ENCODE results near the gene EEIG2. TPM values are rescaled to one million over a fixed set of nuclear protein-coding genes. Genes with fewer than 3 reads are reported as not detected.

The EEIG2 gene
- total RNA-seq, 3 donors from 2014 or later, result 10.2 to 31.3 (median 18.4) TPM

- Histone ChIP-seq H3K9me3 (no peaks in the 10 kb centered on the region), H3K27me3 (no peaks in the 10 kb centered on the region), H3K4me1 (peaks cover 0 to 5% of the 10 kb centered on the region in 2 donors), H3K4me3 (no peak overlapping the region), H3K27ac (peak overlapping the region; percentile 73 to 76), H3K36me3 (no peaks in the 10 kb centered on the region)
- TF ChIP-seq POLR2AphosphoS5 (IDR thresholded peaks at IDR 0.05), result no peak
- TF ChIP-seq CTCF (IDR thresholded peaks at IDR 0.05), result no peak
- no peak for TF ChIP-seq POLR2A (IDR thresholded peaks at IDR 0.05)
- DNase-seq (ENCODE audit: low spot score in 2 of 2), result no peak
- intact Hi-C loops (cut with DNase I; ENCODE audit: low total_unique reads), result no loop called here
These were observed 12.3 kb downstream of the EEIG2 start for GRCh38 chr1:108572182-108572581.

- TF ChIP-seq POLR2AphosphoS5 (IDR thresholded peaks at IDR 0.05) (no peak), POLR2A (IDR thresholded peaks at IDR 0.05) (no peak), CTCF (IDR thresholded peaks at IDR 0.05) (no peak)
- Histone ChIP-seq H3K27me3 (no peaks in the 10 kb centered on the region), H3K9me3 (no peaks in the 10 kb centered on the region), H3K4me1 (peaks cover 0 to 5% of the 10 kb centered on the region in 2 donors), H3K27ac (no peak overlapping the region), H3K36me3 (no peaks in the 10 kb centered on the region), H3K4me3 (no peak overlapping the region)
- no peak for DNase-seq (ENCODE audit: low spot score in 2 of 2)
- intact Hi-C loops (cut with DNase I; ENCODE audit: low total_unique reads), result no loop called here
These were observed 13.3 kb downstream of the EEIG2 start for GRCh38 chr1:108573183-108573582.

GRCh38 chr1:108574008-108574407 is 14.1 kb downstream of the EEIG2 start:
- no peak for DNase-seq (ENCODE audit: low spot score in 2 of 2)
- TF ChIP-seq POLR2AphosphoS5 (IDR thresholded peaks at IDR 0.05), result no peak
- no peak for TF ChIP-seq POLR2A (IDR thresholded peaks at IDR 0.05)
- no peak for TF ChIP-seq CTCF (IDR thresholded peaks at IDR 0.05)
- no peak overlapping the region for H3K27ac ChIP-seq
- no peaks in the 10 kb centered on the region for H3K9me3 ChIP-seq
- peaks cover 0 to 5% of the 10 kb centered on the region in 2 donors for H3K4me1 ChIP-seq
- intact Hi-C loops (cut with DNase I; ENCODE audit: low total_unique reads), result no loop called here
- no peaks in the 10 kb centered on the region for H3K27me3 ChIP-seq
- no peaks in the 10 kb centered on the region for H3K36me3 ChIP-seq
- H3K4me3 ChIP-seq, result no peak overlapping the region

- H3K27ac ChIP-seq, result no peak overlapping the region
- H3K36me3 ChIP-seq, result no peaks in the 10 kb centered on the region
- peaks cover 0 to 5% of the 10 kb centered on the region in 2 donors for H3K4me1 ChIP-seq
- DNase-seq (ENCODE audit: low spot score in 2 of 2), result no peak
- no peak for TF ChIP-seq CTCF (IDR thresholded peaks at IDR 0.05)
- no peak for TF ChIP-seq POLR2AphosphoS5 (IDR thresholded peaks at IDR 0.05)
- TF ChIP-seq POLR2A (IDR thresholded peaks at IDR 0.05), result no peak
- H3K9me3 ChIP-seq, result no peaks in the 10 kb centered on the region
- no peak overlapping the region for H3K4me3 ChIP-seq
- no peaks in the 10 kb centered on the region for H3K27me3 ChIP-seq
- intact Hi-C loops (cut with DNase I; ENCODE audit: low total_unique reads), result no loop called here
These were observed 15.5 kb downstream of the EEIG2 start for GRCh38 chr1:108575375-108575774.

- intact Hi-C loops (cut with DNase I; ENCODE audit: low total_unique reads), result no loop called here
- Histone ChIP-seq H3K9me3 (peaks cover 0 to 8% of the 10 kb centered on the region in 2 donors), H3K4me1 (peaks cover 0 to 9% of the 10 kb centered on the region in 2 donors), H3K36me3 (no peaks in the 10 kb centered on the region), H3K27me3 (no peaks in the 10 kb centered on the region), H3K4me3 (no peak overlapping the region), H3K27ac (peak overlapping the region in 1 of 2 donors; percentile 49)
- TF ChIP-seq POLR2A (IDR thresholded peaks at IDR 0.05) (no peak), POLR2AphosphoS5 (IDR thresholded peaks at IDR 0.05) (no peak), CTCF (IDR thresholded peaks at IDR 0.05) (no peak)
- DNase-seq (ENCODE audit: low spot score in 2 of 2), result no peak
These were observed 24.0 kb downstream of the EEIG2 start for GRCh38 chr1:108583757-108584427.
